IMR-90 (cell line): ENCODE measurements around the gene GNG2. TPM values are rescaled to one million over a fixed set of nuclear protein-coding genes. Genes with fewer than 3 reads are reported as not detected.

Experiments used
- ATAC-seq: fragments of 200-7000 bp; cut with Tn5 transposase; 2 replicates; pipeline ENCODE4 v1.9.1; 2020; ENCODE audit warnings: low read depth, mild to moderate bottlenecking, moderate library complexity
- BruUV-seq: library from RNA; stranded (reverse); fragments of 400-500 nt; replicated peaks from 2 replicates; lab custom pipeline; 2021; lab: Mats Ljungman, UMichigan
- CTCF ChIA-PET: fragments of 300-600 bp; formaldehyde crosslinking; extraction: SDS; loops from one replicate; lab custom pipeline; 2021; ENCODE audit warnings: antibody characterized with exemption; lab: Yijun Ruan, JAX
- POLR2A ChIA-PET: fragments of 300-600 bp; sonication (Branson Sonifier 250); formaldehyde crosslinking; loops from one replicate; lab custom pipeline; 2022; ENCODE audit warnings: antibody characterized with exemption; ENCODE audit not compliant: unreplicated experiment; lab: Charles Lee
- DNase-seq: peaks from one replicate; pipeline ENCODE4 v3.0.0; 2013
- H2AFZ ChIP-seq: replicated peaks from 2 replicates; pipeline ENCODE3; 2013; ENCODE audit warnings: low read length, mild to moderate bottlenecking; ENCODE audit not compliant: poor library complexity
- H2AK5ac ChIP-seq: 2 replicates; pipeline ENCODE4 v1.6.1; 2013; ENCODE audit warnings: low read depth, low read length, inconsistent platforms
- H2AK9ac ChIP-seq: replicated peaks from 2 replicates; pipeline ENCODE3; 2013; ENCODE audit warnings: mild to moderate bottlenecking, low read depth, low read length, moderate library complexity; ENCODE audit not compliant: poor library complexity
- H2BK120ac ChIP-seq: 2 replicates; pipeline ENCODE4 v1.6.1; 2013; ENCODE audit warnings: low read depth, low read length, inconsistent platforms
- H2BK15ac ChIP-seq: 3 replicates; pipeline ENCODE4 v1.6.1; 2013; ENCODE audit warnings: low read depth, low read length, inconsistent platforms
- H2BK20ac ChIP-seq: 2 replicates; pipeline ENCODE4 v1.6.1; 2013; ENCODE audit warnings: low read depth, mild to moderate bottlenecking, inconsistent platforms, low read length, moderate library complexity
- H2BK5ac ChIP-seq: 2 replicates; pipeline ENCODE4 v1.6.1; 2013; ENCODE audit warnings: mild to moderate bottlenecking, low read depth, low read length, inconsistent platforms; ENCODE audit not compliant: poor library complexity, severe bottlenecking
- H3K14ac ChIP-seq: replicated peaks from 2 replicates; pipeline ENCODE4 v1.6.1; 2013; ENCODE audit warnings: low read depth, low read length, inconsistent platforms
- H3K18ac ChIP-seq: 2 replicates; pipeline ENCODE4 v1.6.1; 2013; ENCODE audit warnings: low read depth, low read length, control low read depth
- H3K23ac ChIP-seq: 2 replicates; pipeline ENCODE4 v1.6.1; 2013; ENCODE audit warnings: low read depth, low read length, inconsistent platforms
- H3K27ac ChIP-seq: 2 replicates; pipeline ENCODE4 v1.5.1; 2013; ENCODE audit warnings: mild to moderate bottlenecking, control low read depth, low read length; ENCODE audit not compliant: insufficient read depth
- H3K27me3 ChIP-seq: 2 replicates; pipeline ENCODE4 v1.6.1; 2013; ENCODE audit warnings: low read length; ENCODE audit not compliant: control insufficient read depth, insufficient read depth
- H3K36me3 ChIP-seq: 2 replicates; pipeline ENCODE4 v1.6.1; 2013; ENCODE audit warnings: low read length, mixed read lengths; ENCODE audit not compliant: control insufficient read depth, insufficient read depth
- H3K4ac ChIP-seq: 2 replicates; pipeline ENCODE4 v1.6.1; 2013; ENCODE audit warnings: low read depth, low read length, inconsistent platforms
- H3K4me1 ChIP-seq: 2 replicates; pipeline ENCODE4 v1.6.1; 2013; ENCODE audit warnings: low read length, mixed read lengths; ENCODE audit not compliant: control insufficient read depth, insufficient read depth
- H3K4me2 ChIP-seq: 2 replicates; pipeline ENCODE4 v1.6.1; 2013; ENCODE audit warnings: low read depth, mild to moderate bottlenecking, control low read depth, low read length, moderate library complexity
- H3K4me3 ChIP-seq: 2 replicates; pipeline ENCODE4 v1.5.1; 2013; ENCODE audit warnings: low read depth, mild to moderate bottlenecking, control low read depth, low read length, moderate library complexity; ENCODE audit not compliant: insufficient read depth
- H3K56ac ChIP-seq: 2 replicates; pipeline ENCODE4 v1.6.1; 2013; ENCODE audit warnings: low read length, inconsistent platforms; ENCODE audit not compliant: insufficient read depth; ENCODE audit errors: extremely low read depth
- H3K79me1 ChIP-seq, 2 experiments: 2 replicates each; pipeline ENCODE4 v1.6.1; 2013; ENCODE audit warnings: low read length in 2 of 2, inconsistent platforms in 1 of 2, low read depth in 1 of 2
- H3K9ac ChIP-seq: 2 replicates; pipeline ENCODE4 v1.6.1; 2013; ENCODE audit warnings: low read depth, low read length, control low read depth
- H3K9me1 ChIP-seq: 2 replicates; pipeline ENCODE4 v1.6.1; 2013; ENCODE audit warnings: low read length, inconsistent platforms; ENCODE audit not compliant: insufficient read depth
- H3K9me3 ChIP-seq: 2 replicates; pipeline ENCODE4 v1.6.1; 2013; ENCODE audit warnings: low read length; ENCODE audit not compliant: control insufficient read depth, insufficient read depth
- H4K20me1 ChIP-seq: 2 replicates; pipeline ENCODE4 v1.6.1; 2013; ENCODE audit warnings: low read length, inconsistent platforms; ENCODE audit not compliant: insufficient read depth
- H4K5ac ChIP-seq: 2 replicates; pipeline ENCODE4 v1.6.1; 2013; ENCODE audit warnings: mild to moderate bottlenecking, low read depth, low read length, control low read depth
- H4K8ac ChIP-seq, 2 experiments: 2 replicates each; pipeline ENCODE4 v1.6.1; 2013; ENCODE audit warnings: low read depth in 2 of 2, low read length in 2 of 2, control low read depth in 1 of 2, inconsistent platforms in 1 of 2
- H4K91ac ChIP-seq: 2 replicates; pipeline ENCODE4 v1.6.1; 2013; ENCODE audit warnings: low read depth, low read length, inconsistent platforms; ENCODE audit not compliant: insufficient read depth
- BHLHE40 ChIP-seq: fragments of 150-350 bp; IDR thresholded peaks from 2 replicates; pipeline ENCODE4 v1.6.1; 2016; ENCODE audit warnings: mild to moderate bottlenecking, low read depth, low read length
- FOS ChIP-seq: fragments of 150-350 bp; IDR thresholded peaks from 2 replicates; pipeline ENCODE4 v1.6.1; 2016; ENCODE audit warnings: low read depth, low read length
- MAFK ChIP-seq: IDR thresholded peaks from 2 replicates; pipeline ENCODE4 v1.6.1; 2012; ENCODE audit warnings: low read depth, low read length, improper control_type of control experiment
- MAZ ChIP-seq: IDR thresholded peaks from 2 replicates; pipeline ENCODE4 v1.6.1; 2012; ENCODE audit warnings: low read depth, mild to moderate bottlenecking, low read length, improper control_type of control experiment, moderate library complexity, borderline replicate concordance
- NFE2L2 ChIP-seq: fragments of 150-350 bp; IDR thresholded peaks from 2 replicates; pipeline ENCODE4 v1.6.1; 2016; ENCODE audit warnings: low read depth, mild to moderate bottlenecking, low read length
- POLR2A ChIP-seq: IDR thresholded peaks from 2 replicates; pipeline ENCODE4 v1.6.1; 2012; ENCODE audit warnings: mild to moderate bottlenecking, low read depth, low read length
- RFX5 ChIP-seq: IDR thresholded peaks from 2 replicates; pipeline ENCODE4 v1.8.0; 2012; ENCODE audit warnings: low read depth, mild to moderate bottlenecking, low read length, moderate library complexity
- SMC3 ChIP-seq: fragments of 150-350 bp; IDR thresholded peaks from 2 replicates; pipeline ENCODE4 v1.6.1; 2016; ENCODE audit warnings: low read depth, mild to moderate bottlenecking, antibody characterized with exemption, low read length, moderate library complexity
- USF2 ChIP-seq: fragments of 150-350 bp; IDR thresholded peaks from 2 replicates; pipeline ENCODE4 v1.6.1; 2017; ENCODE audit warnings: mild to moderate bottlenecking, antibody characterized with exemption, low read length, low read depth
- WGBS, 2 experiments: methylation state at CpG; one replicate each; pipeline versions ENCODE4 v1.1.5 to v1.1.7; 2013; ENCODE audit warnings: missing lambda C conversion rate in 2 of 2; ENCODE audit not compliant: insufficient read length in 1 of 2; ENCODE audit errors: extremely low coverage in 2 of 2; 5-methylcytosine and 5-hydroxymethylcytosine counted together
- dilution Hi-C: fragments of 300-500 bp; cut with HindIII; formaldehyde crosslinking; loops from one replicate; pipeline ENCODE4 v1.14.3; 2018; ENCODE audit warnings: low sequenced_read_pairs; ENCODE audit not compliant: unreplicated experiment
- in situ Hi-C: fragments of 300-500 bp; cut with MboI; formaldehyde crosslinking; loops from 3 replicates; pipeline ENCODE4 v1.14.3; 2019; ENCODE audit warnings: low sequenced_read_pairs, inconsistent platforms, mixed read lengths
- intact Hi-C: fragments of 100-400 bp; cut with micrococcal nuclease; formaldehyde crosslinking; loops from 2 replicates; pipeline ENCODE4 v1.10.0; 2022
- polyA plus RNA-seq, 3 experiments: library from polyadenylated mRNA; depleted of rRNA; stranded (reverse); fragments of >200 nt; gene quantifications; 2 replicates each; pipeline ENCODE4 v1.2.3, GENCODE V29; 2012; ENCODE audit warnings: low replicate concordance in 1 of 3
- total RNA-seq: library from RNA; depleted of rRNA; stranded (reverse); fragments of >200 nt; gene quantifications from 2 replicates; pipeline ENCODE4 v1.2.3, GENCODE V29; 2012
- TF ChIP-seq, protein P1 (sequence below): conservative IDR thresholded peaks from 2 replicates; pipeline ENCODE4 v1.5.1; 2012; ENCODE audit warnings: mild to moderate bottlenecking, low read depth, low read length, improper control_type of control experiment

Gene GNG2
- total and polyA plus RNA-seq, 2 of the 4 experiments (the other 2 are of a cell fraction), result 13.1 to 14.6 TPM

DNA sequence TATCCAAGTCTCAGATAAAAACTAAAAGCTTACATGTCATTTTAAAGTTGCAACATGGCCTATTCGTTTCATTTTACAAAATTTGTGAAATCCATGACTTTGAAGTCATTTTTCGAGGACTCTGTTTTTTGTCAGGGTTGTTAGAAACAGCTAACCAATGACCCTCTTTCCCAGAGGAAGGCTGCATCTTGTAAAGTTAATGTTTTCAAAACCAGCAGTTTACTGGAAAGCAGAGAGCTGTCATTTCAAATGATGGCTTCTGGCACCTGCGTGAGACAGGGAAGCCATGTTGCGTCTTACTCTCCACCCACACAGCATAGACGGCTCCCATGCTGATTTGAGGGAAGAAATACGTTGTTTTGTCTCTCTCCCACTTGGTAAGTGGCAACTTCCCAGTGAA is 78.8 kb downstream of the GNG2 start:
- WGBS, 2 experiments, result no CpG with 5 or more reads among the region's 6 CpGs
- TF ChIP-seq MAFK (no peak), FOS (no peak), POLR2A (no peak), BHLHE40 (no peak), NFE2L2 (no peak), SMC3 (no peak), USF2 (no peak), MAZ (no peak), RFX5 (no peak)
- TF ChIP-seq, protein P1, sequence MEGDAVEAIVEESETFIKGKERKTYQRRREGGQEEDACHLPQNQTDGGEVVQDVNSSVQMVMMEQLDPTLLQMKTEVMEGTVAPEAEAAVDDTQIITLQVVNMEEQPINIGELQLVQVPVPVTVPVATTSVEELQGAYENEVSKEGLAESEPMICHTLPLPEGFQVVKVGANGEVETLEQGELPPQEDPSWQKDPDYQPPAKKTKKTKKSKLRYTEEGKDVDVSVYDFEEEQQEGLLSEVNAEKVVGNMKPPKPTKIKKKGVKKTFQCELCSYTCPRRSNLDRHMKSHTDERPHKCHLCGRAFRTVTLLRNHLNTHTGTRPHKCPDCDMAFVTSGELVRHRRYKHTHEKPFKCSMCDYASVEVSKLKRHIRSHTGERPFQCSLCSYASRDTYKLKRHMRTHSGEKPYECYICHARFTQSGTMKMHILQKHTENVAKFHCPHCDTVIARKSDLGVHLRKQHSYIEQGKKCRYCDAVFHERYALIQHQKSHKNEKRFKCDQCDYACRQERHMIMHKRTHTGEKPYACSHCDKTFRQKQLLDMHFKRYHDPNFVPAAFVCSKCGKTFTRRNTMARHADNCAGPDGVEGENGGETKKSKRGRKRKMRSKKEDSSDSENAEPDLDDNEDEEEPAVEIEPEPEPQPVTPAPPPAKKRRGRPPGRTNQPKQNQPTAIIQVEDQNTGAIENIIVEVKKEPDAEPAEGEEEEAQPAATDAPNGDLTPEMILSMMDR, result no peak
- Histone ChIP-seq H3K27me3 (no peaks in the 10 kb centered on the region), H3K9me1 (no peaks in the 10 kb centered on the region; the same call in 1 of the 2 replicates), H4K5ac (no peak overlapping the region), H3K14ac (no peak overlapping the region), H3K23ac (no peak overlapping the region), H2BK20ac (no peak overlapping the region), H3K4me3 (no peak overlapping the region), H3K79me1 (0 out of 4 replicates have a peak, but pooled peaks cover 2 to 7% of the 10 kb centered on the region in 2 experiments), H3K9me3 (no peaks in the 10 kb centered on the region), H4K8ac (no peak overlapping the region), H2BK15ac (no peak overlapping the region), H3K56ac (no peak overlapping the region), H4K20me1 (no peaks in the 10 kb centered on the region), H2BK120ac (no peak overlapping the region), H2BK5ac (no peak overlapping the region), H3K36me3 (no peaks in the 10 kb centered on the region), H3K4me1 (no peaks in the 10 kb centered on the region), H3K27ac (no peak overlapping the region), H3K4ac (no peak overlapping the region), H2AFZ (no peak overlapping the region), H4K91ac (no peak overlapping the region), H3K18ac (no peak overlapping the region), H2AK5ac (no peak overlapping the region), H3K4me2 (no peak overlapping the region), H3K9ac (no peak overlapping the region), H2AK9ac (no peak overlapping the region)
- BruUV-seq, result no TSS peak
- POLR2A ChIA-PET, result no interaction called here
- in situ Hi-C loops, result no loop called here
- CTCF ChIA-PET, result interaction anchor here (0.5 kb wide), 1 partner anchor 972 kb away, joined by 4 read pairs; no protein-coding TSS in a partner anchor
- DNase-seq (no peak), ATAC-seq (no peak)
- intact Hi-C loops, result no loop called here
- dilution Hi-C loops, result no loop called here
